Stomach (tissue), 9 donors: ENCODE results near the gene FAM89A. TPM values are rescaled to one million over a fixed set of nuclear protein-coding genes. Genes with fewer than 3 reads are reported as not detected.

Source experiments
- DNase-seq, 2 donors: peaks; one replicate each; pipeline versions ENCODE4 v3.0.0 to v3.0.0-alpha.2; 2013 to 2019
- H3K27ac ChIP-seq, 5 donors: fragments of 200-600 bp in 4 of 5; sonication (generic) in 4 of 5; one replicate each; pipeline ENCODE4 v1.5.1; 2013 to 2019; ENCODE audit warnings: mild to moderate bottlenecking in 1 of 5, moderate library complexity in 1 of 5
- H3K27me3 ChIP-seq, 3 donors: fragments of 200-600 bp; sonication (generic); one replicate each; pipeline ENCODE4 v1.5.1; 2017 to 2019; ENCODE audit warnings: mixed run types in 1 of 3
- H3K36me3 ChIP-seq, 4 donors: fragments of 200-600 bp; sonication (generic); 1 replicate in 3 of 4; 2 replicates in 1 of 4; pipeline ENCODE4 v1.5.1; 2016 to 2019
- H3K4me1 ChIP-seq, 4 donors: fragments of 200-600 bp; sonication (generic); one replicate each; pipeline ENCODE4 v1.5.1; 2016 to 2019
- H3K4me3 ChIP-seq, 4 donors: fragments of 200-600 bp; sonication (generic) in 3 of 4; one replicate each; pipeline ENCODE4 v1.5.1; 2016 to 2019; ENCODE audit warnings: mild to moderate bottlenecking in 1 of 4
- H3K9me3 ChIP-seq, 4 donors: fragments of 200-600 bp; sonication (generic); one replicate each; pipeline ENCODE4 v1.5.1; 2016 to 2019
- EP300 ChIP-seq: sonication (generic); formaldehyde crosslinking; IDR thresholded peaks from one replicate; pipeline ENCODE4 v1.6.1; 2017; ENCODE audit warnings: antibody characterized with exemption
- POLR2A ChIP-seq, 4 donors: fragments of 450-650 bp; IDR thresholded peaks; one replicate each; pipeline ENCODE4 v1.6.1; 2016; ENCODE audit warnings: antibody characterized with exemption in 4 of 4, control low read depth in 2 of 4, mild to moderate bottlenecking in 1 of 4, moderate library complexity in 1 of 4
- POLR2AphosphoS5 ChIP-seq, 3 donors: sonication (generic); formaldehyde crosslinking; IDR thresholded peaks; one replicate each; pipeline ENCODE4 v1.6.1; 2016; ENCODE audit warnings: antibody characterized with exemption in 3 of 3
- WGBS, 5 donors: extraction: QIAGEN DNeasy Blood & Tissue Kit in 3 of 5; methylation state at CpG; one replicate each; pipeline versions ENCODE4 v1.1.5 to v1.1.7; 2013 to 2018; 5-methylcytosine and 5-hydroxymethylcytosine counted together
- intact Hi-C: fragments of 100-400 bp; cut with DNase I; formaldehyde crosslinking; loops from one replicate; pipeline ENCODE4 v1.15.1; 2023; ENCODE audit warnings: low total_unique reads
- polyA plus RNA-seq, 3 donors: library from polyadenylated mRNA; stranded (reverse); fragments of 200-250 nt; gene quantifications; one replicate each; pipeline ENCODE4 v1.2.3, GENCODE V29; 2013
- total RNA-seq, 5 donors: library from RNA; depleted of rRNA; stranded (reverse); fragments of >200 nt; gene quantifications; one replicate each; pipeline versions ENCODE4 v1.1.0 to v1.2.3, GENCODE V29; 2014 to 2016
- TF ChIP-seq, protein P1 (sequence below), 7 experiments: fragments of 450-650 bp in 4 of 7; fragments of 200-600 bp in 3 of 7; sonication (generic) in 3 of 7; IDR thresholded peaks; one replicate each; pipeline ENCODE4 v1.5.1; 2016 to 2019; ENCODE audit warnings: antibody characterized with exemption in 7 of 7, control low read depth in 2 of 7, mild to moderate bottlenecking in 1 of 7
- donor health status: healthy with polysubstance abuse.
- donor health status: Bipolar disorder and iron deficiency.
- donor health status: healthy.

Gene FAM89A
- total and polyA plus RNA-seq, 8 donors, result 0.89 to 31.9 (median 20.0) TPM

DNA sequence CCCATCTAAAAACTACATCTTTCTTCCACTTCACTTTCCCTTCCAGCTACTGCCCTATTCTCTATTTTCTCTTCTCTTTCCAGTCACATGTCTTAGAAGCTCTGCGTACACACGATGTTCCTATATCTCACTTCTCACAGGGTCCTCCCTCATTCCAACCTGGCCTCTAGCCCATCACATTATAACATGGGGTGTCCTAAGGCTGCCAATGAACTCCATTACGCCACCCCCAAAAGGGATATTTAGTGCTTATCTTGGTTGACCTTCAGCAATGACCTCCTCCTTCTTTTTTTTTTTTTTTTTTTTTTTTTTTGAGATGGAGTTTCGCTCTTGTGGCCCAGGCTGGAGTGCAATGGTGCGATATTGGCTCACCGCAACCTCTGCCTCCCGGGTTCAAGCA, 38.2 kb upstream of the FAM89A start:
- Histone ChIP-seq H3K27me3 (no peaks in the 10 kb centered on the region), H3K27ac (no peak overlapping the region), H3K4me3 (no peak overlapping the region), H3K4me1 (no peaks in the 10 kb centered on the region), H3K36me3 (no peaks in the 10 kb centered on the region), H3K9me3 (no peaks in the 10 kb centered on the region)
- 94 to 98% (median 95%) methylated on average over 5 to 7 of the region's 7 CpGs for WGBS, 5 donors
- TF ChIP-seq POLR2AphosphoS5 (IDR thresholded peaks at IDR 0.05) (no peak), EP300 (no peak), POLR2A (IDR thresholded peaks at IDR 0.05) (no peak)
- TF ChIP-seq, protein P1, sequence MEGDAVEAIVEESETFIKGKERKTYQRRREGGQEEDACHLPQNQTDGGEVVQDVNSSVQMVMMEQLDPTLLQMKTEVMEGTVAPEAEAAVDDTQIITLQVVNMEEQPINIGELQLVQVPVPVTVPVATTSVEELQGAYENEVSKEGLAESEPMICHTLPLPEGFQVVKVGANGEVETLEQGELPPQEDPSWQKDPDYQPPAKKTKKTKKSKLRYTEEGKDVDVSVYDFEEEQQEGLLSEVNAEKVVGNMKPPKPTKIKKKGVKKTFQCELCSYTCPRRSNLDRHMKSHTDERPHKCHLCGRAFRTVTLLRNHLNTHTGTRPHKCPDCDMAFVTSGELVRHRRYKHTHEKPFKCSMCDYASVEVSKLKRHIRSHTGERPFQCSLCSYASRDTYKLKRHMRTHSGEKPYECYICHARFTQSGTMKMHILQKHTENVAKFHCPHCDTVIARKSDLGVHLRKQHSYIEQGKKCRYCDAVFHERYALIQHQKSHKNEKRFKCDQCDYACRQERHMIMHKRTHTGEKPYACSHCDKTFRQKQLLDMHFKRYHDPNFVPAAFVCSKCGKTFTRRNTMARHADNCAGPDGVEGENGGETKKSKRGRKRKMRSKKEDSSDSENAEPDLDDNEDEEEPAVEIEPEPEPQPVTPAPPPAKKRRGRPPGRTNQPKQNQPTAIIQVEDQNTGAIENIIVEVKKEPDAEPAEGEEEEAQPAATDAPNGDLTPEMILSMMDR (IDR thresholded peaks at IDR 0.05), result no peak
- intact Hi-C loops, result no loop called here
- no peak for DNase-seq

DNA sequence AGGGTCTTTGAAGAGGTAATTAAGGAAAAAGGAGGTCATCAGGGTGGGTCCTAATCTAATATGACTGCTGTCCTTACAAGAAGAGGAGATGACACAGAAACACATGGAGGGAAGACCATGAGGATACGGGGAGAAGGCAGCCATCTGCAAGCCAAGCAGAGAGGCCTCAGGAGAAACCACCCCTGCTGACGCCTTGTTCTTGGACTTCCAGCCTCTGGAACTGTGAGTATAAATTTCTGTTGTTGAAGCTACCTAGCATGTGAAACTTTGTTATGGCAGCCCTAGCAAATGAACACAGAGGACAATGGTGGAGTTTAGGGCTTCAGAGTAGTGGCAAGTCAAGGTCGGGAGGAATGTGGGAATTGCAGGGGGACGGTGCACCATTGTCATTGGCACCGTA, 36.7 kb upstream of the FAM89A start:
- no peaks in the 10 kb centered on the region for H3K27me3 ChIP-seq
- H3K4me3 ChIP-seq, result no peak overlapping the region
- no peaks in the 10 kb centered on the region for H3K36me3 ChIP-seq
- DNase-seq, result no peak
- WGBS, 5 donors, result 95 to 97% (median 96%) methylated on average over 5 of the region's 5 CpGs
- H3K9me3 ChIP-seq, result no peaks in the 10 kb centered on the region
- intact Hi-C loops, result no loop called here
- H3K27ac ChIP-seq, result no peak overlapping the region
- no peak for TF ChIP-seq EP300
- TF ChIP-seq, protein P1 (IDR thresholded peaks at IDR 0.05), result no peak
- TF ChIP-seq POLR2AphosphoS5 (IDR thresholded peaks at IDR 0.05), result no peak
- no peak for TF ChIP-seq POLR2A (IDR thresholded peaks at IDR 0.05)
- H3K4me1 ChIP-seq, result no peaks in the 10 kb centered on the region

DNA sequence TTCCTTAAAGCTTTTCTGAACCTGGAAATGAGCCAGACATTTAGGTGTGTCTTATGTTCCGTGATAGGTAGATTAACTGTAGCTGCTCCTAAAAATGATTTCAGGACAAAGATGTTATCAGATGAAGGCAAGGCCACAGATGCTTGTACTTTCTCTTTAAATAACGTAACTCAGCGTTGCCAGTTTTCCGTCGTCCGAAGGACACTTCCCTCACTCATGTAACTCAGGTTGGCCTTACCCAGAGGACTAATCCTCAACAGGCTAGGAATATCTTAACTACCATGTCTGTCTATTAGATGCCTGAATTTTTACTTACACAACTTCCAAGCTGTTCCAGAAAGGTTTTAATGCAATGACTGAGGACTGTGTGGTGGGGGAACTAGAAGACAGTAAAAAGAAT, 35.4 kb upstream of the FAM89A start:
- no peak for TF ChIP-seq EP300
- no peak for TF ChIP-seq POLR2AphosphoS5 (IDR thresholded peaks at IDR 0.05)
- TF ChIP-seq, protein P1 (IDR thresholded peaks at IDR 0.05), result no peak
- TF ChIP-seq POLR2A (IDR thresholded peaks at IDR 0.05), result no peak
- intact Hi-C loops, result no loop called here
- Histone ChIP-seq H3K4me1 (no peaks in the 10 kb centered on the region), H3K4me3 (no peak overlapping the region), H3K27me3 (no peaks in the 10 kb centered on the region), H3K27ac (no peak overlapping the region), H3K36me3 (no peaks in the 10 kb centered on the region), H3K9me3 (no peaks in the 10 kb centered on the region)
- 69 to 81% (median 75%) methylated on average over 6 of the region's 6 CpGs for WGBS, 5 donors
- DNase-seq, result no peak

DNA sequence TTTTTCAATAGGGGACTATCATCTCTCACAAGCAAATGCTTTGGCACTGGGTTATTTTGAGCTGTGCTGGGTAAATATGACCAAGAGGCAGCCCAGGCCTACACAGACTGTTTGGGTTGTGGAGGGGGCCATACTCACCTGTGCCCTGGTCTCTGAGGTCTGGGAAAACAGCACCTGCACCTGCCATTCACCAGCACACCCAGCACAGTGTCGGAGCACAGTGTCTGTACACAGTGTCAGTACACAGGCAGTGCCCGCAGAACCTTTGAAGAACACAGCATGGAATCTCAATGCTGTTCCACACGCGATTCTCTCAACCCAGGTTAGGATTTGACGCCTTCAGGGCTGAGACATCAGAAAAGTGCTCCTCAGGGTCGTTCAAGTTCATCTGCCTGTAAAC, 35.0 kb upstream of the FAM89A start:
- no peaks in the 10 kb centered on the region for H3K9me3 ChIP-seq
- intact Hi-C loops, result no loop called here
- no peaks in the 10 kb centered on the region for H3K4me1 ChIP-seq
- 82 to 89% (median 85%) methylated on average over 6 of the region's 6 CpGs for WGBS, 5 donors
- H3K27ac ChIP-seq, result no peak overlapping the region
- peak in 1 of 2 donors; percentile 10 for DNase-seq
- no peak overlapping the region for H3K4me3 ChIP-seq
- no peaks in the 10 kb centered on the region for H3K27me3 ChIP-seq
- TF ChIP-seq, protein P1 (IDR thresholded peaks at IDR 0.05), result no peak
- no peak for TF ChIP-seq POLR2A (IDR thresholded peaks at IDR 0.05)
- no peak for TF ChIP-seq EP300
- no peak for TF ChIP-seq POLR2AphosphoS5 (IDR thresholded peaks at IDR 0.05)
- no peaks in the 10 kb centered on the region for H3K36me3 ChIP-seq
